ENCODE data around the gene KRT9.

The KRT9 gene

DNA sequence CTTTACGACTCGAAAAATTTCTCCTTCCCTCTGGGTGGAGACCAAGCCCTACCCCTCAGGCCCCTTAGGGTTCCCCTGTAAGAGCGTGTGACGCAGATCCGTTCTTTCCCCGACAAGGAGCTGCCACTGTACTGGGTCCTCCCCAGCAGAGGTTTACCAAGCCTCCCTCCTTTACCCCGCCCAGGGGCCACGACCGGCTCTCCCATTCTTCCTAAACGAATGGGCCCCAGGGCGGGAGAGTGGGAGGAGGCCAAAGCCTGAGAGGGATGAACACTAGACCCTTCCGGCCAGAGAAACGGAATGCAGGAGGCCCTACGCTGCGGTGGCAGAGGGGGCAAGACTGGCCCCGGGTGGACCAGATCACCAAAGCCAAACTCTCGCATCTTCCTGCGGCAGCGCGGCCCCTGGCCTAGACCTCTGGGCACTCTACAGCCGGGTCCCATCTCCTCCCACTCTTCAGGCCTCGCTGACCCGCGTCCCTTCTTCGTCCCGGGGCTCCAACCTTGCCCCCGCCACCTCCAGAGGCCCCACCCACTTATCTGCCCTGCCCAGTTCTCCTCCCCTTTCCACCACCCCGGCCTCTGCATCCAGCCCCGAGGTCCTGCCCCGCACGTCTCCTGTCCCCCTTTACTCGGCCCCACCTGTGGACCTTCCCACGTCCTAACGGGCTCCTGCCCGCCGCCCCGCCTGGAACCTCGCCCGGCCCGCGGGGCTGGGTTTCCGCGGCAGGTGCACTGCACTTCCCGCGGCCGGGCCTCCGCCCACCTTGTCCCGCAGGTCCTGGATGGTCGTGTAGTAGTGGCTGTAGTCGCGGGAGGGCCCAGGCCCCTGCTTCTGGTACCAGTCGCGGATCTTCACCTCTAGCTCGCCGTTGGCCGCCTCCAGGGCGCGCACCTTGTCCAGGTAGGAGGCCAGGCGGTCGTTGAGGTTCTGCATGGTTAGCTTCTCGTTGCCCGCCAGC, 44.5 kb downstream of the KRT9 start:
- no peak for DNase-seq (ENCODE audit: low read depth)

DNA sequence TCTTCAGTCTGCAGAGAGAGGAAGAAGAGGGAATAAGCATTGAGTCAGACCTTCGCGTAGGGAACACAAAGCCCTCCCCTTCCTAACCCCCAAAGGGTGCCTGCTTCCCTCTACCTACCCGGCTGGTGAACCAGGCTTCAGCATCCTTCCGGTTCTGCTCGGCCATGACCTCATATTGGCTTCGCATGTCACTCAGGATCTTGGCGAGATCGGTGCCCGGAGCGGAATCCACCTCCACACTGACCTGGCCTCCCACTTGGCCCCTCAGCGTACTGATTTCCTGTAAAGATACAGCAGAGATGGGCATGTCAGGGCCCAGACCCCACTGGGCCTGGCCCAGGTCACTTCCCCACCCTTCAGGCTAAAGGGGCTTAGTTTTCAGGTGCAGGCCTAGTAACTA, 47.6 kb downstream of the KRT9 start:
- no peak for DNase-seq (ENCODE audit: low read depth)

DNA sequence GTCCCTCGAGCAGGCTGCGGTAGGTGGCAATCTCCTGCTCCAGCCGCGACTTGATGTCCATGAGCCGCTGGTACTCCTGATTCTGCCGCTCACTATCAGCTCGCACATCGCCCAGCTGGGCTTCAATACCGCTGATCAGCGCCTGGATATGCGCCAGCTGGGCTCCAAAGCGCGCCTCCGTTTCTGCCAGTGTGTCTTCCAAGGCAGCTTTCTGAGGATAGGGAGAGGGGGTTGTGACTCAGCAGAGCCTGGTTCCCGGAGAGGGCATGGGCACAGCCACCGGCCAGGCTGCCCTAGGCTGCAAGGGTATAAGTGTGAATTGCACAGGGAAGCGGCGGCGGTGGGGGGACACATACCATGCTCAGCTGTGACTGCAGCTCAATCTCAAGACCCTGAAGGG, 48.1 kb downstream of the KRT9 start:
- no peak for DNase-seq (ENCODE audit: low read depth)

DNA sequence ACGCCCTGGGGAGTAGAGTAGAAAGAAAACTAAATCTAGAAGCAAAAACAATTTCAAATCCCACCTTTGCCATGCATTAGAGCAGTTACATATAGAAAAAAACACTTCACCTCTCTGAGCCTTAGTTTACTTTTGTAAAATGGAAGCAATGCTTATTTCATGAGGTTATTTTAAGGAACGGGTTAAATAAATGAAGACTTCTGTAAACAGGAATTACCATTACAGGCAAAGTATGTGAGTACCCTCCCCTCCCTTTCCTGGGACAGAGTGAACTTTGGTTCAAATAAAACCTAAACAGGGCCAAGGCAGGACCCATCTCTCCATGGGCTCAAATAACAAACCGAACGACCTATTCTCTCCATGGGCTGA, 48.6 kb downstream of the KRT9 start:
- no peak for DNase-seq (ENCODE audit: low read depth)

DNA sequence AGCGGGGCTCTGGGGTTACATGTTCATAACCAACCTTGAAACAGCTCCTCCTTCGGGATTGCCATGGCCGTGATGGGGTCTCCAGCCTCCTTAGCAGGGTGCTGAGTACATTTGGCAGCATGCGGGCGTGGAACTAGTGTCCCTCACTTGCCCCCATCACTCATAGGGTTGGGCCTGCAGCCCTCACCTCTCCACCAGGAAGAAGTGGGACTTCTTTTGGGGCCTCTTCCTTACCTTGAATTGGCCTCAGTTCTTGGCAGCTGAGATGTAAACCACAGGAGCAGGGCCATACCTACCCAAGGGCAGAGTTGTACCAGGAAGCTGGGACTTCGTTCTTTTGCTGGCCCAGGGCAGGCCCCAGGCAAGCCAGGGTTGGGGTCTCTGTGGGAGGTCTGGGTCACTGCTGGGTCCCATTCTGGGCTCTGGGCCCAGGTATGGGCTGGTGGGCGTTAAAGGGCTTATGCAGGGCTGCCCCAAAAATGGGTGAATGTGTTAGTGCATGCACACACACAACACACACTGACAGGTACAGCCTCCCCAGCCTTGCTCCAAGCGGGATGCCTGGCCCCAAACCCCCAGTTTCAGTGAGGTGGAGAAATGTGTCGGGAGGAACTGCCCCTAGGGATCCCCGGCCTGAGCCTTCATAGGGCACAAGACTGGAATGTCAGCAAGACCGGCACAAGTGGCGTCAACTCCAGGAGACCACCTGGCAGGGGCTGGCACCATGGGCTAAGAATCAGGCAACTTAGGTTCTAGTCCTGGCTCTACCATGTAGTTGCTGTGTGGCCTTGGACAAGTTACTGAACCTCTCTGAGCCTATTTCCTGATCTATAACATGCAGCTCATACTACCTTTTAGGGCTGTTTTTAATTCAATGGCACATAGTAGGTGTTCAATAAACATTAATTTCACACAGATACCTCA, 49.3 kb downstream of the KRT9 start:
- DNase-seq (ENCODE audit: low read depth), result no peak

DNA sequence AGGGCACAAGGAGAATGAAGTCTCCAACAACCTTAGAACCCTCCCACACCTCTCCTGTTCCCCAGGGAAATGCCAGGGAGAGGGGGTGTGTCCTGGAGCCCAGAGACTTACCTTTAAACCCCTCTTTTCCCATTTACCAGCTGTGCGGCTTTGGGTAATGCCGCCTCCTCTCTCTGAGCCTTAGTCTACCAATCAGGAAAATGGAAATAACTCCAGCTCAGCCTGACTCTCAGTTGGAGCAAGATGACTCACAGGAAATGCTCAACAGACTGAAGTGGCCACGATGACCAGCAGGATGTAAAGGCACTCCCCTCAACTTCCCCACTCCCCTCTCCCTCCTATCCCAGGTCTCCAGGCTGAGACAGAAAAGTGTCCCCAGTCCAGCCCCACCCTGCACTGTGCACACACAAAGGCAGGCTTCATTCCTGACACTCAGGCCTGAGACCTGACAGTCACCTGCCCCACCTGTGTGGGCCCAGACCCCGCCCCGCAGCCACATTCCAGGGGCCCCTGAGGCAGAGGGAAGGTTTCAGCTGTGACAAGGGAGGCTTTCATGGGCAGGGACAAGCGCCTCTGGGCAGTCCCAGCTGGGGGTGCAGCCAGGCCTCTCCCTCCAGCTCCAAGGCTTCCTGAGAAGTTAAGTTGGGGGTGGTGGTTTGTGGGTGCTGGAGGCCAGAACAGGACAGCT, 50.1 kb downstream of the KRT9 start:
- no peak for DNase-seq (ENCODE audit: low read depth)

DNA sequence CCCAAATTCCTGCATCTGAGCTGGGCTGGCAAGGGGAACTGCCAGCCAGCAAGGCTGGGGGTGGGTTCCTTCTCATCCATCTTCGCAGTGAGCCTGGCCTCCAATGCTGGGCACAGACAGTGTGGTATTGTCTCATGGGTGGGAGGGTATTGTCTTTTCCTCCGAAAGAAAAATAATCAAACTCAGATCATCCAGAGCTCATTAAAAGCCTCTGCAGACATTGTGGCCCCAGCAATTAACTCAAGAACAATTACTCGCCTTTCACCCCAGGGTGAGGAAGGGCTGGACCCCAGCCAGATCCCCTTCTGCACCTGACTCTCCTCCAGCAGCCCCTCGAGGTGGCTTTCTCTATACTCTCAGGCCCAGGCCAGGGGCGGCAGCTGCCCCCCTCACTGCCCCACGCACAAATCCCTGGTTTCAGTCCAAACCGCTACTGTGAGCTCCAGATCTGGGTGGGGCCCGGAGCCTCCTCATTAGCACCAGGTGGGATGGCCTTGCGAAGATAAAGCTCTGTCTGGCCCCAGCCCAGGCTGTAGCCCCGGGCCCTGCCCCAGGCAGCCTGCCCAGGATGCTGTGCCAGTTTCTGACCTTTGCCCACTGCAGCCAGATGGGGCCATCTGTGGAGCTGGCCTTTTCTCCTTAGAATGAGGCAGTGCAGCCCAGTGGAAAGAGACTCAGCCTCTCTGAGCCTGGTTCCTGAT, 50.9 kb downstream of the KRT9 start:
- DNase-seq (ENCODE audit: low read depth), result no peak

DNA sequence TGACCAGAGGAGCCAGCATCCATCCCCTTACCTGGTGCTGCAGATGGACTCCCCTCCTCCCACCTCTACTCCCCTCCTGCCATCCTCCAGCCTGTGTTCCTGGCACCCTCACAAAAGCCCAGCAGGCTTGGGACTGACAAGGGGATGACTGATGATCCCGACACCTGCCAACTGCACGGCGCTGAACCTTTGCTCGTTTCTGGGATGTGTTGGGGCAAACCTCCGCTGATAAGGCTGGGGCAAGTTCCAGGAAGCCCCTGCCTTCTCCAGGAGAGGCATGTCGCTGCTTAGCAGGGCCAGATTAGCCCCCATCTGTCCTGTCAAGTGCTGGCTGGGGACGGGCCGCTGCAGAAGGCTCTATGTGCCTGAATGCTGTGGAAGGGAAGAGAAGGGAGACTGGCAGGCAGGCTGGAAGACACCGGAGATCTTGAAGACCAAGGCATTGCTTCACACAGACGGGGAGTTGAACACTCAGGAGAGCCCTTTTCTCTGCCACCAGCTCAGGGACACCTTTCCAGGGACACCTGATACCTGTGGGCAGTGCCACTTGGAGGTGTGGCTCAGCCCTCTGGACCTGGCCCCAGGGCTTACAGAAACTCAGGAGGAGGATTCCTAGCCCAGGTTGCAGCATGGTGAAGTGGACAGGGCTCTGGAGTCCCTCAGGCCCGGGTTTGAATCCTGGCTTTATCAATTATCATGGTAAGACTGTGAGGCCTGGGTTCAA, 52.2 kb downstream of the KRT9 start:
- no peak for DNase-seq (ENCODE audit: low read depth)

DNA sequence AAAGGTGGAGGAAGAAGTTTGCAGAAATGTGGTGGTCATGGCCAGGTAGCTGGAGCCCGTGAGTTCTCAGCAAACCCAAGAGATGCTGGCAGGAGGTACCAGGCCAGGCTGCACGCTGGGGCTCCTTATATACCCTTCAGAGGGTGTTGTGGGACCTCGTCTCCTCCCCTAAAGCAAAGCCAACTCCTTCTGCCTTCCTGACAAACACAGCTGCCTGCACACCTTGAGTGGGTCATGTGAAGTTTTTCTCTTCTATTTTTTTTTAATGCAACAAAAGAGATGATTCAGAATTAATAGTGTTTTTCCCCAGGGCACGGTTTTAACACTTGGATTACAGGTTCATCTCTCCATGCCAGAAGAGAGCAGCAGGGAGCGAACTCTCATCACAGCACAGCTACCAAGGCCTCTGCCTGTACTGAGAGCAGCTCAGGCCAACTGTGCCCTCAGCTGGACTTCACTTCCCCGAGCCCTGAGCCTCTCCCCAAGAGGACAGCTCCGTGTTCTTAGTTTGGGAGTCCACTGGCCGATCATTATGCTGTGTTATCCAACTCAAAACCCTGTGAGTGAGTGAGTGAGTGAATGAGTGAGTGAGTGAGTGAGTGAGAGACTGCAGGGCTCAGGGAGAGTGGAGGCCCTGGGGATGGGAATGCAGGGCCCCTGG, 52.9 kb downstream of the KRT9 start, which contains the start of gene KRT15:
KRT15 (minus strand) TSS at position 102 of the 661 bp plus-strand sequence; CDS start at position 39, 63 bp downstream.
- DNase-seq (ENCODE audit: low read depth), result no peak

DNA sequence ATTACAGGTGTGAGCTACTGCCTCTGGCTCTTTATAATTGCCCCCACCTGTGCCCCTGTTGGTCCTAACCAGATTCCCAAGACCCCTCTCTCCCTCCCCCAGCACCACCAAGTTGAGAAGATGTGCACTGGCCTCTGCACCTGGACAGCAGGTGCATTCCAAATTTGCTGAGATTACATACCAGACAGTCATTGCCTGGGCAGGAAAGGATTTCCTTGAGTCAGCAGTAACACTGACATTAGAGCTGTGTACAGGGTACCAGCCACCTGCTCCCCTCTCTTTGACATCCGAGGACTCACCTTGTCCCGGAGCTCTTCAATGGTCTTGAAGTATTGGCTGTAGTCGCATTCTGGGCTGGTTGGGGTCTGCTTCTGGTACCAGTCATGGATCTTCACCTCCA, 53.8 kb downstream of the KRT9 start:
- DNase-seq (ENCODE audit: low read depth), result no peak

DNA sequence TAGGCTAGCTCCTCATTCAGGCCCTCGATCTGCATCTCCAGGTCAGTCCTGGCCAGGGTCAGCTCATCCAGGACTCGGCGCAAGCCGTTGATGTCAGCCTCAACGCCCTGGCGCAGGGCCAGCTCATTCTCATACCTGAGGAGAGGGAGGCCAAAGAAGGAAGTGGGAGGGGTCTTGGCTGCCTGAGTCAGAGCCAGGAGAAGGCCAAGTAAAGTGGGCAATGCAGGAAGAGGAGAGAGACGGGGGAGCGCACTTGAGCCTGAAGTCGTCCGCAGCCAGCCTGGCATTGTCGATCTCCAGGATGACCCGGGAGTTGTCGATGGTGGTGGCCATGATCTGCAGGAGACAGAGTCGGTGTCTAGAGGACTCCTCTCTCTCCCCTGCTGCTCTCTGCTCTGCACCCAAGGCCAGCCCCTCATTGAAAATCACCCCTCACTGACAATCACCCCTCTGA, 55.0 kb downstream of the KRT9 start:
- DNase-seq (ENCODE audit: low read depth), result no peak

DNA sequence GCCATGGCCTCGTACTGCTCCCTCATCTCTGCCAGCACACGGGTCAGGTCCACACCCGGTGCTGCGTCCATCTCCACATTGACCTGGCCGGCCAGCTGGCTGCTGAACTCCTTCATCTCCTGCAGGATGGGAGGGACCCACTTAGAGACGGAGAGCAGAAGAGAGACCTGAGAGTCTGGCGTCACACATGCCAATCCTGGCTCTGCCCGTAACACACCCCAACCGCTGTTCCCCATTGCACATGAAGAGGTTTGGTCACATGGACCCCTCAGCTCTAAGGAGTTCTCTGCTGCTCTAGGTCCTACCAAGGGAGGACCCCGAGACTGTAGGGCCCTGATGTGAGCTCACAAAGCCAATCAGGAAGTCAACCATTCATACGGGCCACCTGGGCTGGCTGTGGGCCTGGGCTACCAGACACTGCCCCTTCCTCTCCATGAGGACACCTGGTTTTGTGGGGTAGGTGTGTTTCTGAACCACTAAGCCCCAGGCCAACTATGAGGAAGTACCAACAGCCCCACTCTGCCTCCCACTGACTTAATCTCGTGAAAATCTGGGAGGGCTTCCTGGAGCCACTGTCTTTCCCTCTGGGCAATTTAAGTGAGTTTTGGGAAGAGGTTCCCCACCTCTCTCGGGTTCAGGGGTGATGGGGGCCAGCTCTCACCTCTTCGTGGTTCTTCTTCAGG, 55.6 kb downstream of the KRT9 start:
- no peak for DNase-seq (ENCODE audit: low read depth)

Data from activated T-helper 9 cell treated with anti-CD3 and anti-CD28 coated beads, Interleukin-2, amount 50 U/mL, for 16 hours (primary cell).